ENCODE results near the gene PER2.

PER2 gene

DNA sequence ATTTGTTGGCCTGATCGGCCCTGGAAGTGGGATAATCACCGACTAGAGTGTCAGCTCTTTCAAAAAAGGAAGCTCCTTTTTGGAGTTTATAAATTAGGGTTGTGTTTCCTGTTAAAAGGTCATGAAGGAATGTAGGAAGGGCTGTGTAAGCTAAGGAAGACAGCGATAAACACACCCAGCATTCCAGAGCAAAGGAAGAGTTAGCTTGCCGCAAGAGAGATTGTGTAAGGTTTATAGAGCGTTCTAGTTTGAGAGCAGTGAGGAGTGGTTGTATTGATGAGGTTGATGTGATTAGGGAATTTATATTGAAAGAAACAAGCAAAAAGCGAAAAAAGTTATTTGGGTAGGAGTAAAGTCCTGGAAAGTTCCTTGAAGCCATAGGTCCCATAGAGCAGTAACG is 81.4 kb downstream of the PER2 start:
- TF ChIP-seq NFRKB (IDR thresholded peaks at IDR 0.05) (no peak), FOXM1 (IDR thresholded peaks at IDR 0.05; ENCODE audit: borderline replicate concordance) (no peak), HDGF (IDR thresholded peaks at IDR 0.05; ENCODE audit: borderline replicate concordance) (no peak), SUZ12 (IDR thresholded peaks at IDR 0.05) (no peak), SP1 (IDR thresholded peaks at IDR 0.05) (no peak)
- TF ChIP-seq, protein P1, sequence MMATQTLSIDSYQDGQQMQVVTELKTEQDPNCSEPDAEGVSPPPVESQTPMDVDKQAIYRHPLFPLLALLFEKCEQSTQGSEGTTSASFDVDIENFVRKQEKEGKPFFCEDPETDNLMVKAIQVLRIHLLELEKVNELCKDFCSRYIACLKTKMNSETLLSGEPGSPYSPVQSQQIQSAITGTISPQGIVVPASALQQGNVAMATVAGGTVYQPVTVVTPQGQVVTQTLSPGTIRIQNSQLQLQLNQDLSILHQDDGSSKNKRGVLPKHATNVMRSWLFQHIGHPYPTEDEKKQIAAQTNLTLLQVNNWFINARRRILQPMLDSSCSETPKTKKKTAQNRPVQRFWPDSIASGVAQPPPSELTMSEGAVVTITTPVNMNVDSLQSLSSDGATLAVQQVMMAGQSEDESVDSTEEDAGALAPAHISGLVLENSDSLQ (IDR thresholded peaks at IDR 0.05) = no peak
- ChIA-PET CTCF (interaction anchor here (0.5 kb wide), 1 partner anchor 463 kb away, joined by 3 read pairs; no protein-coding TSS in a partner anchor), POLR2A (no interaction called here)

DNA sequence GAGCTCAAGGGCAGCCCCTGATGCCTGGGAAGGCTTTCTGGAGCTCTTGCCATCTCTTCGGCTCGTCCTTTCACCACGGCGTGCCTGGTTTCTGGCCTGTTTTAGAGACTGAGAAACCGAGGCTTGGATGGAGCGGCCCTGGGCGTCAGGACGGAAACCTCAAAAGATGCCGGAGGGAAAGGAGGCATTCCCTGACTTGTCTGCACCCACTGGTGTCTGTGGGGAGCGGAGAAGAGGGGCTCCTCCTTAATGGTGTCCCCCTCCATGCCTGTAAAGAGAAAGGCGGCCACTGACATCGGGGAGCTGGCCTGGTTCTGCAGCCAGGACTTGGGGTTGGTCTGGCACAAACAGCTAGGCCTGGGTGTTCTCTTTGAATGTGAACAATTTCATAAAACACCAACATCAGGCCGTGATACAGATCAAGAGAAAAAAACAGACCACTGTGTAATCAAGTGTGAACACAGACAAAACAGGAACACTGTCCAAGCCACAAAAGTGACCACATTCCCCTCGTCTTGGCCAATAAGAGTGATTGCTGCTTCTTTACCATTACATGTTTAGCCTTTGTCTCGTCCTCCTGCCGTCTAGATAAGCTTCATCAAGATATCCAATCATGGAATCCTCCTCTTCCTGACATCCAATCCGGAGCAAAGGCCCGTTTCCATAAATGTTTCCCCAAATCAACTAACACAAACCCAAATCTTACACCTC is 84.3 kb downstream of the PER2 start:
- POLR2A ChIA-PET = interaction anchor here (0.5 to 3.1 kb wide), 9 partner anchors 9 to 494 kb away, joined by 3 to 11 read pairs (median 4); partner anchors contain the start of gene HES6
- CTCF ChIA-PET = no interaction called here
- TF ChIP-seq, protein P1 (IDR thresholded peaks at IDR 0.05) = no peak
- TF ChIP-seq ELF4 (IDR thresholded peaks at IDR 0.05) (no peak), FOXA1 (IDR thresholded peaks at IDR 0.05) (no peak), FOXM1 (IDR thresholded peaks at IDR 0.05; ENCODE audit: borderline replicate concordance) (no peak), L3MBTL2 (conservative IDR thresholded peaks at IDR 0.05) (no peak), ZNF384 (IDR thresholded peaks at IDR 0.05) (no peak), BHLHE40 (IDR thresholded peaks at IDR 0.05; ENCODE audit: borderline replicate concordance) (no peak), NFRKB (IDR thresholded peaks at IDR 0.05) (no peak), LEF1 (IDR thresholded peaks at IDR 0.05; ENCODE audit: borderline replicate concordance) (no peak), SP1 (IDR thresholded peaks at IDR 0.05) (no peak)
- no peak for DNase-seq (ENCODE audit: extremely low spot score)

More for the DNA sequence above, 81.4 kb downstream of the PER2 start:
- DNase-seq (ENCODE audit: extremely low spot score) = no peak

DNA sequence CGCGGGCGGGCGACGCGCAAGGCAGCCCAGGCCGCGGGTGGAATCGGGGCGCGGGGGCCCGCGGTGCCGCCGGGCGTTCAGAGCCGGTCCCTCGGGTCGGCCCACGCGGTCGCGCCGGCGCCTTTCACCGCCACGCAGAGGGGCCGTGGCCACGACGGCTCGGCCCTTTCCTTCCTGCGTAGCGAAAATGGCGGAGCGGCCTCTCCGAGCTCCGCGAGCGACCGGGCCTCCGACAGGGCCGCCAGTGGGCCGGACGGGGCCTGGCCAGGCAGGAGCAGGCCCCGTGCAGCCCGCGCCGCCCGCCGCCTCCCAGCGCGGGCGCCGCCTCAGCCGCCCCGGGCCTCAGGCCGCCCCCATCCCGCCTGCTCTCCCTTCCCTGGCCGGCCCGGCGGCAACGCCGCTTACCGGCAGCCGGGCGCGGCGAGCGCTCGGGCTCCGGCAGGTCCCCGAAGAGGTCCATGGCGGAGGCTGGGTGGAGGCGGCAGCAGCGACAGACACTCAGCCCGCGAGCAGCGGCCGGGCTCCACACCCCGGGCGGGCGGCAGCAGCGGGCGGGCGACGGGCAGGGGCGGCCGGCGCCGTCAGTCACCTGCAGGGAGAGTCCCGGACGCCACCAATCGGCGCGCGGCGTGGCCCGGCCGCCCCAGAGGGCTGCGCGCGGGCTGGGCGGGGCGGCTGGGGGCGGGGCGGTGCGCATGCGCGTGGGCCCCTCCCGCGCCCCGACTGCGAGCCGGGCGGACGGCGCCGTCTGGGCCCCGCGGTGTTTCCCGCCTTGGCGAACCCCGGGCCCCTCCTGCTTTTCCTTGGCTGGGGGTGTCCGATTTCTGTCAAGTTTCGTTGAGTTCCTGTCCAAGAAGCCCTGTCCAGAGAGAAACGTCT is 85.1 kb downstream of the PER2 start, which contains the start of gene ILKAP:
Gene ILKAP, minus strand, starts transcription at position 602 of the 879 bp plus-strand sequence. Its CDS starts 142 bp downstream, at position 460.
- CTCF ChIA-PET = no interaction called here
- POLR2A ChIA-PET = interaction anchor here (0.5 to 3.1 kb wide), 9 partner anchors 8 to 495 kb away, joined by 3 to 11 read pairs (median 4); partner anchors contain the start of gene HES6
- TF ChIP-seq NFRKB (IDR thresholded peaks at IDR 0.05) (no peak), L3MBTL2 (conservative IDR thresholded peaks at IDR 0.05) (peak; percentile 91)
- DNase-seq (ENCODE audit: extremely low spot score) = peak; percentile 99

DNA sequence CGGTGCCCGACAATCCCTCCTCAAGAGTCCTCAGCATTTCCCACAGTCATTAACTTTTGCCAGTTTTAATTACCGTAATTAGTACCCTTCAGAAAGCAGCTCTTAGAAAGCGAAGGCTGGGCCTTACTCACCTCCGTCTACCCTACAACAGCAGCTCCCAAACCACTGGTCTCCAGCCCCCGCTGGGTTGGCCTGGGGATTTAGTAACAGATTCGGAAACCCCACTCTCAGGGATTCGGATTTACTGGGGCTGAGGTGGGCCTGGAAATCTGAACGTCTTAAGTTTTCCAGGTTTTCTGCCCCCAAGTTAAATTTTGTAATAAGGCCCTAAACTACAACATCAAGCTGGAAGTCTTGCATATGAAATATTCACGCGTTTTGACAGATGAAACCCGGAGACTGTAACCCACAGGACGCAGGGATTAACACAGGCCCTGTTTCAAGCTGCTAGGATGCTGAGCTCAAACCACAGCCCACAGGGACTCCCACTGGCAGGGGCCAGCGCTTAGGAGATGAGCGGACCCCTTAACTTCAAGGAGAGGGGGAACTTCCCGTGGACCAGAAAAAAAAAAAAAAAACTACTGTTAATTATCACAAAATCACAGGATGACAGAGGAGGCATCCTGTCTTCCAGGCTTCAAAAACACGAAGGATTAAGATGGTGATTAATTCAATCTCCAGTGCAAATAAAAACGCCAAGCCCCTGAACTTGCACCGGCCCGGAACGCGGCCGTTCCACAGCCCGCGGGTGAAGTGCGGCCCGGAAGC is 85.9 kb downstream of the PER2 start:
- peak; percentile 19 for DNase-seq (ENCODE audit: extremely low spot score)
- POLR2A ChIA-PET = interaction anchor here (1.6 to 3.1 kb wide), 2 partner anchors 14 to 37 kb away, joined by 4 to 11 read pairs; partner anchors contain the start of gene HES6
- TF ChIP-seq, protein P1 (IDR thresholded peaks at IDR 0.05) = no peak
- TF ChIP-seq HDGF (IDR thresholded peaks at IDR 0.05; ENCODE audit: borderline replicate concordance) (no peak), ARNT (IDR thresholded peaks at IDR 0.05) (no peak), SUZ12 (IDR thresholded peaks at IDR 0.05) (no peak), FOXM1 (IDR thresholded peaks at IDR 0.05; ENCODE audit: borderline replicate concordance) (no peak), SP1 (IDR thresholded peaks at IDR 0.05) (no peak), FOXK2 (IDR thresholded peaks at IDR 0.05) (no peak), LEF1 (IDR thresholded peaks at IDR 0.05; ENCODE audit: borderline replicate concordance) (no peak), FOXA1 (IDR thresholded peaks at IDR 0.05) (no peak)
- CTCF ChIA-PET = no interaction called here

Data from HEK293T (cell line).